ENCODE data around the gene TMEM222.
"Not testable (repeated sequence)": the region's sequence is repeated elsewhere in the genome, so short reads cannot be mapped to it uniquely, and the experiment has no call there.

TMEM222 gene, protein sequence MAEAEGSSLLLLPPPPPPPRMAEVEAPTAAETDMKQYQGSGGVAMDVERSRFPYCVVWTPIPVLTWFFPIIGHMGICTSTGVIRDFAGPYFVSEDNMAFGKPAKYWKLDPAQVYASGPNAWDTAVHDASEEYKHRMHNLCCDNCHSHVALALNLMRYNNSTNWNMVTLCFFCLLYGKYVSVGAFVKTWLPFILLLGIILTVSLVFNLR

DNA sequence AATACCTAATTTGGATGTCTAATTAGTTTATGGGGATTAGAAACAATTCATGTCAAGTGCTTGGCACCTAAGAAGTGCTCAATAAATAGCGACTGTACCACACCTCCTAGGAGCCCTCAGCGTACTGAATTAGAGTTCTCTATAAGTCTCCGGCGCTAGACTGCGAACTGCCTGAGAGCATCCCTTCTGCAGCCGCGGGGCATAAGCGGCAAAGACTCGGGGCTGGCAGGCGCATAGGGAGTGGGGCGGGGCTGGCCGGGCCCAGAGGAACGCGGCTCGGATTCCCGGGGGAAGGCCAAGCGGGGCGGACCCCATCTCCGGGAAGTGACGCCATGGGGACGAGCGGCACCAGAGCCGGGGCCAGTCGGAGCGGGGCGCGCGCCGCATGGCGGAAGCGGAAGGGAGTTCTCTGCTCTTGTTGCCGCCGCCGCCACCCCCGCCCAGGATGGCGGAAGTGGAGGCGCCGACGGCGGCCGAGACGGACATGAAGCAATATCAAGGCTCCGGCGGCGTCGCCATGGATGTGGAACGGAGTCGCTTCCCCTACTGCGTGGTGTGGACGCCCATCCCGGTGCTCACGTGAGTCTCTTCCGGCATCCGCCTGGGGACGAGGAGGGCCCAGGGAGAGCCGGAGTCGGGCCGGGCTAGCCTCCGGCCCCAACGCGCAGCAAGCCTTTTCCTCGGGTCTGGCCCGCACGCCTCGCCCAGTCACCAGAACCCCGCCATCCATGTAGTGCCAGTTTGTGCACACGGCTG lies at the start of gene TMEM222:
Gene TMEM222 (plus strand): TSS at position 351 of the 756 bp plus-strand sequence. CDS start 35 bp downstream, at position 386.
- Mint-ChIP-seq H3K9me3 (no peaks in the 10 kb centered on the region), H3K27me3 (no peaks in the 10 kb centered on the region), H3K4me1 (ENCODE audit: low read depth) (peaks cover 46% of the 10 kb centered on the region), H3K36me3 (ENCODE audit: low read depth) (peaks cover 49% of the 10 kb centered on the region), H3K4me3 (peak within 1 kb of the TSS; percentile 97), H3K27ac (peak within 1 kb of the TSS; percentile 97)
- DNase-seq: peak; percentile 98

DNA sequence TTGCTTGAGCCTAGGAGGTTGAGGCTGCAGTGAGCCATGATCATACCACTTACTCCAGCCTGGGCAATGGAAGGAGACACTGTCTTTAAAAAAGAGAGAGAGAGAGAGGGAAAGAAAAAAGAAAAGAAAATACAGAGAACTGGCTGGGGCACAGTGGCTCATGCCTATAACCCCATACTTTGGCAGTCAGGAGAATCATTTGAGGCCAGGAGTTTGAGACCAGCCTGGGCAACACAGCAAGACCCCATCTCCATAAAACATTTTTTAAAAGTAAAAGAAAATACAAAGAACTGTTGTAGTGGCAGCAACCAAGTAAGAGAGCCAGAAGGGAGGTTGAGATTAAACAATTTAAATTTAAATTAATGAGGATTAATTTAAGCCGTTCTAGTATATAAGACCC lies 47.8 kb upstream of the TMEM222 start:
- DNase-seq: no peak
- Mint-ChIP-seq H3K4me3 (no peak overlapping the region), H3K27me3 (no peaks in the 10 kb centered on the region), H3K9me3 (peaks cover 2% of the 10 kb centered on the region), H3K4me1 (ENCODE audit: low read depth) (peaks cover 12% of the 10 kb centered on the region), H3K27ac (no peak overlapping the region), H3K36me3 (ENCODE audit: low read depth) (peaks cover 32% of the 10 kb centered on the region)

DNA sequence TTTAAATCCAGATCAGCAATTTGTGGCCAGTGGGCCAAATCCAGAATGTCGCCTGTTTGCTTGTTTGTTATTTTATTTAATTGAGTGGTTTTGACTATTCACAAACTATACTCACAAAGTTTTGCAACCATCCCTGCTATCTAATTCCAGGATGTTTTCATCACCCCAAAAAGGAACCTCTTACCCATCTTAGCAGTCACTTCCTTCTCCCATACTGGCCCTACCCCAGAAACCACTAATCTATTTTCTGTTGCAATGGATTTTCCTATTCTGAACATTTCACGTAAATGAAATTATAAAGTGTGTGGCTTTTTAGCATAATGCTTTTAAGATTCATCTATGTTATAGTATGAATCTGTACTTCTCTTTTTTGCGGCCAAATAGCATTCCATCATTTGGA lies 46.3 kb upstream of the TMEM222 start:
- Mint-ChIP-seq H3K27ac (no peak overlapping the region), H3K4me3 (no peak overlapping the region), H3K4me1 (ENCODE audit: low read depth) (peaks cover 11% of the 10 kb centered on the region), H3K27me3 (no peaks in the 10 kb centered on the region), H3K36me3 (ENCODE audit: low read depth) (peaks cover 29% of the 10 kb centered on the region), H3K9me3 (peaks cover 2% of the 10 kb centered on the region)
- no peak for DNase-seq

DNA sequence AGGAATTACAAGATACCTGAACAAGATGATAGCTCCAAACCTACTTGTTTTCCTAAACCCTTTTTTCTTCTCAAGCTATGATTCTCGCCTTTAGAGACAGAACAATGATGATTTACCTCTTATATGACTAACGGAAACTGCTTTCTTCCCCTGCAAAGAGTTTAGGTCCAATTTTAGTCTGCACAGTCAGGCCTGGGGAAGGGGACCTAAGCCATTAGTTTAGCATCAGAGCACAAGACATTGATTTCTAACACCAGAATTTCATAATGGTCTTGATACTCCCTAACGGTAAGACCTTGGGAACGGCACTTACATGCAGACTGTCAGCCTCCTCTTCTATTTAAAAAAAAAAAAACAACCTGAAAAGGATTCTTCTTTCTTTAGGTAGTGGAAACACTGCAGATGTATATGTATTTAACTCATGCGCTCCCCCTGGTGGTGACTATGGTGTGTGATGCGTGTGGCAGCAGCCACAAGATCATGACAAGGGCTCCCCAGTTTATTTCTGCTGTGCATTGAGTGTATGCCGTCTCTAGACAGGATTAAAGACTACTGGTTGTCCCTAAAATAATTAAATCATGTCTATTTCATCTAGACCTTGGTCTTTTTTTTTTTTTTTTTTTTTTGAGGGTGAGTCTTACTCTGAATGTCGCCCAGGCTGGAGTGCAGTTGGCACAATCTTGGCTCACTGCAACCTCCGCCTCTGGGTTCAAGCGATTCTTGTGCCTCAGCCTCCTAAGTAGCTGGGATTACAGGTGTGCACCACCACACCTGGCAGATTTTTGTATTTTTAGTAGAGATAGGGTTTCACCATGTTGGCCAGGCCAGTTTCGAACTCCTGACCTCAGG lies 37.3 kb upstream of the TMEM222 start:
- Mint-ChIP-seq H3K9me3 (no peaks in the 10 kb centered on the region), H3K4me3 (no peak overlapping the region), H3K36me3 (ENCODE audit: low read depth) (peaks cover 30% of the 10 kb centered on the region), H3K27ac (peak overlapping the region; percentile 22), H3K27me3 (no peaks in the 10 kb centered on the region), H3K4me1 (ENCODE audit: low read depth) (peaks cover 6% of the 10 kb centered on the region)
- DNase-seq: peak; percentile 85

DNA sequence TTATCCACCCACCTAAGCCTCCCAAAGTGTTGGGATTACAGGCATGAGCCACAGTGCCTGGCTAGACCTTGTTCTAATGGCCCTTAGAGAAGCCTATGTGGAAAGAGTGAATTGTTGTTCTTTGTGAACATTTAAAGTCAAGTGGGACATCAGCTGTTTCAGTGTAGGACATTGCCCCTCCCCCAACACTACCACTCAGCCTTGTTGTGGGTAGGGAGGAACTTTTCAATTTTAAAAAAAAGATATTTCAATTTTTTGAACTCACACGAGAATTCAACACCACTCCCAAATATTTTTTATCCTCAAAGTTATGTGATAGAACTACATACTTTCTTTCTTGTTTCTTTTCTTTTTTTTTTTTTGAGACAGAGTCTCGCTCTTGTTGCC lies 36.7 kb upstream of the TMEM222 start:
- H3K4me3 Mint-ChIP-seq: no peak overlapping the region
- no peaks in the 10 kb centered on the region for H3K9me3 Mint-ChIP-seq
- no peaks in the 10 kb centered on the region for H3K27me3 Mint-ChIP-seq
- H3K36me3 Mint-ChIP-seq (ENCODE audit: low read depth): peaks cover 31% of the 10 kb centered on the region
- no peak for DNase-seq
- peaks cover 6% of the 10 kb centered on the region for H3K4me1 Mint-ChIP-seq (ENCODE audit: low read depth)
- H3K27ac Mint-ChIP-seq: no peak overlapping the region

DNA sequence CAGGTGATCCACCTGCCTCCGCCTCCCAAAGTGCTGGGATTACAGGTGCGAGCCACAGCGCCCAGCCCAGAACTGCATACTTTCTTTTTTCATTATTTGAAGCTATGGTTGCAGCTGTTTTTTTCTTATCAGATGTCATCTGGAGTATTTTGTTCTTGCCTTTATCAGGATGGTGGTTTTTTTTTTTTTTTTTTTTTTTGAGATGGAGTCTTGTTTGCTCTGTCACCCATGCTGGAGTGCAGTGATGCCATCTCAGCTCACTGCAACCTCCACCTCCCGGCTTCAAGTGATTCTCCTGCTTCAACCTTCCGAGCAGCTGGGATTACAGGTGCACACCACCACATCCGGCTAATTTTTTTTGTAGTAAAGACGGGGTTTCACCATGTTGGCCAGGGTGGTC lies 36.1 kb upstream of the TMEM222 start:
- peaks cover 37% of the 10 kb centered on the region for H3K36me3 Mint-ChIP-seq (ENCODE audit: low read depth)
- H3K9me3 Mint-ChIP-seq; DNase-seq; H3K4me3 Mint-ChIP-seq; H3K27me3 Mint-ChIP-seq; H3K27ac Mint-ChIP-seq; H3K4me1 Mint-ChIP-seq (ENCODE audit: low read depth): not testable (repeated sequence)

DNA sequence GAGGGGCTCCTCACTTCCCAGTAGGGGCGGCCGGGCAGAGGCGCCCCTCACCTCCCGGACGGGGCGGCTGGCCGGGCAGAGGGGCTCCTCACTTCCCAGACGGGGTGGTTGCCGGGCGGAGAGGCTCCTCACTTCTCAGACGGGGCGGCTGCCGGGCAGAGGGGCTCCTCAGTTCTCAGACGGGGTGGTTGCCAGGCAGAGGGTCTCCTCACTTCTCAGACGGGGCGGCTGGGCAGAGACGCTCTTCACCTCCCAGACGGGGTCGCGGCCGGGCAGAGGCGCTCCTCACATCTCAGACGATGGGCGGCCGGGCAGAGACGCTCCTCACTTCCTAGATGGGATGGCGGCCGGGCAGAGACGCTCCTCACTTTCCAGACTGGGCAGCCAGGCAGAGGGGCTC lies 32.8 kb upstream of the TMEM222 start:
- DNase-seq; H3K4me1 Mint-ChIP-seq (ENCODE audit: low read depth); H3K27me3 Mint-ChIP-seq; H3K27ac Mint-ChIP-seq; H3K4me3 Mint-ChIP-seq; H3K9me3 Mint-ChIP-seq: not testable (repeated sequence)
- H3K36me3 Mint-ChIP-seq (ENCODE audit: low read depth): peaks cover 35% of the 10 kb centered on the region

DNA sequence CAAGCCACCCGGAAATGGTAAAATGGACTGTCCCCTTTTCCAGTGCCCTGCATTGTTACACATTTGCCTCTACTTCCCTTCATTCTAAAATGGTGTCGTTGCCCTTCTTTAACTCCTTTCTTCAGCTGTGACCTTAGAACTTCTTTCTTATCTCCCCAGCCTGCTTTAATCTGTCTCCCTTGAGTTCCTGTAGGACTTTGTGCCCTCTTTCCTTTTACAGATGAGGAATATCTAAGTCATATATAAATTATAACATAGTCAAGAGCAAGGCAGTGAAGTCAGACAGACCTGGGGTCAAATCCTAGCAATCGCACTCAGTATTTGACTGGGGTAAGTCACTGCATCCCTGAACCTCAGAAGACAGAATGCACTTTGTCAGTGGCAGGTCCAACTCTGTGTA lies 31.4 kb upstream of the TMEM222 start:
- Mint-ChIP-seq H3K9me3 (no peaks in the 10 kb centered on the region), H3K4me1 (ENCODE audit: low read depth) (no peaks in the 10 kb centered on the region), H3K27ac (no peak overlapping the region), H3K4me3 (no peak overlapping the region), H3K36me3 (ENCODE audit: low read depth) (peaks cover 39% of the 10 kb centered on the region), H3K27me3 (no peaks in the 10 kb centered on the region)
- DNase-seq: no peak

DNA sequence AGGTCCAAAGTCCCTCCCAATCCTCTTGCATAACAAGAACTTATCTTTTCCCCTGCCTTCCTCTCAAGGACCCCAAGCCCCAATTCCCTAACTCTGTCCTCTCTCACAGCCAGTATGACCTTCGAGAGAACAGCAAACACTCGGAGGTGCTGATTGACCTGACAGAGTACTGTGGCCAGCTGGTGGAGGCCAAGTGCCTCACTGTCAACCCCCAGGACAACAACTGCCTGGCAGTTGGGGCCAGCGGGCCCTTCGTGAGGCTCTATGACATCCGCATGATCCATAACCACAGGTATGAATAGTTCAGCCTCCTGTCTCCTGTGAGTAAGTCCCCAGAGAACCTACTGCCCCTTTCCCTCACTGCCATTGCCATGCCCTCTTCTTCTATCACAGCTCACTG lies 29.9 kb upstream of the TMEM222 start:
- Mint-ChIP-seq H3K9me3 (no peaks in the 10 kb centered on the region), H3K4me3 (no peak overlapping the region), H3K36me3 (ENCODE audit: low read depth) (peaks cover 44% of the 10 kb centered on the region), H3K27me3 (no peaks in the 10 kb centered on the region), H3K27ac (no peak overlapping the region), H3K4me1 (ENCODE audit: low read depth) (no peaks in the 10 kb centered on the region)
- DNase-seq: no peak

DNA sequence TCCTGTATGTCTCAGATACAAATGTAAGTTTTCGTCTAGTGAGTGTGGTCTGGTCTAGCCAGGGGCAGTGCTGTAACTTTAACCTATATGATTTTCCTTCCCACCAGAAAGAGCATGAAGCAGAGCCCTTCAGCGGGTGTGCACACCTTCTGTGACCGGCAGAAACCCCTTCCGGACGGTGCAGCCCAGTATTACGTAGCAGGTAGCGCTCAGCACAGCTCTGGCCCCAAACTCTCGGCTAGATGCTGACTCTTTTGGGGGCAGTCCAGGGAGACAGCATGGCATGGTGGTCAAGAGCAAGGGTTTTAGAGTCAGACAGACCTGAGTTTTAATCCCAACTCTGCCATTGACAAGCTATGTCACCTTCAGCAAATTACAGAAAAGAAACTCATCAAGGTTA lies 28.0 kb upstream of the TMEM222 start:
- no peaks in the 10 kb centered on the region for H3K9me3 Mint-ChIP-seq
- no peak overlapping the region for H3K4me3 Mint-ChIP-seq
- no peak for DNase-seq
- no peaks in the 10 kb centered on the region for H3K27me3 Mint-ChIP-seq
- H3K36me3 Mint-ChIP-seq (ENCODE audit: low read depth): peaks cover 41% of the 10 kb centered on the region
- no peak overlapping the region for H3K27ac Mint-ChIP-seq
- H3K4me1 Mint-ChIP-seq (ENCODE audit: low read depth): no peaks in the 10 kb centered on the region

DNA sequence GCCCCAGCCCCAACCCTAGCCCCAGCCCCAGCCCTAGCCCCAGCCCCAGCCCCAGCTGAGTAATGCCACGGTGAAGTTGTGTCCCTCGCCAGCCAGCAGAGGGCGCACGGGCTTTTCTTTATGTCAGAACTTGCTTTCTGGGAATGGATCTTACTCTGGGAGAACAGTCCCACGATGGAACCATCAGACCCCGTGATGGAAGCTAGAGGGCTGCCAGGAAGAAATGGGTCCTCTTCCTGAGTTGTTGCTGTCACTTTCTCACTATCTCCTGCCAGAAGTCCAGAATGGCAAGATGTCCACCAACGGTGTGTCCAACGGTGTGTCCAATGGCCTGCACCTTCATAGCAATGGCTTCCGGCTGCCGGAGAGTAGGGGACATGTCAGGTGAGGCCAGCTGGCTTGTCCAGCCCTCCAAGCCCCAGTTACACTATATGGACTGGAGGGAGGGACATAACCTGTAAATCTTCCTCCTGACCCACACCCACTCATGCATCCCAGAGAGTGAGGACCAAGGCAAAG lies 25.1 kb upstream of the TMEM222 start:
- H3K36me3 Mint-ChIP-seq (ENCODE audit: low read depth): peaks cover 49% of the 10 kb centered on the region
- no peaks in the 10 kb centered on the region for H3K27me3 Mint-ChIP-seq
- H3K4me3 Mint-ChIP-seq: no peak overlapping the region
- H3K9me3 Mint-ChIP-seq: no peaks in the 10 kb centered on the region
- DNase-seq: peak; percentile 80
- H3K27ac Mint-ChIP-seq: no peak overlapping the region
- H3K4me1 Mint-ChIP-seq (ENCODE audit: low read depth): no peaks in the 10 kb centered on the region

DNA sequence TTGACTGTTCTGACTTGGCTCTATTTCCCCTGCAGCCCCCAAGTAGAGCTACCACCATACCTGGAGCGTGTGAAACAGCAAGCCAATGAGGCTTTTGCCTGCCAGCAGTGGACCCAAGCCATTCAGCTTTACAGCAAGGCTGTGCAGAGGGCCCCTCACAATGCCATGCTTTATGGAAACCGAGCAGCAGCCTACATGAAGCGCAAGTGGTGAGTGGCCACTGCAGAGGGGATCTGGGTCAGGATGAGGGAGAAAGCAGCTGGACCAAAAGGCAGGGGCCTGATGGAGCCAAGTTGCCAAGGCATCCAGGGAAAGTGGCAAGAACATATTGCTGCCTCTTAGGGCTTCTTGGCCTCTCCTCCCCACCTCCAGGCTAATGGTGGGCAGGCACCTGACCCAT lies 24.1 kb upstream of the TMEM222 start:
- Mint-ChIP-seq H3K9me3 (no peaks in the 10 kb centered on the region), H3K27me3 (no peaks in the 10 kb centered on the region), H3K4me3 (no peak overlapping the region), H3K4me1 (ENCODE audit: low read depth) (no peaks in the 10 kb centered on the region), H3K36me3 (ENCODE audit: low read depth) (peaks cover 51% of the 10 kb centered on the region), H3K27ac (no peak overlapping the region)
- no peak for DNase-seq

DNA sequence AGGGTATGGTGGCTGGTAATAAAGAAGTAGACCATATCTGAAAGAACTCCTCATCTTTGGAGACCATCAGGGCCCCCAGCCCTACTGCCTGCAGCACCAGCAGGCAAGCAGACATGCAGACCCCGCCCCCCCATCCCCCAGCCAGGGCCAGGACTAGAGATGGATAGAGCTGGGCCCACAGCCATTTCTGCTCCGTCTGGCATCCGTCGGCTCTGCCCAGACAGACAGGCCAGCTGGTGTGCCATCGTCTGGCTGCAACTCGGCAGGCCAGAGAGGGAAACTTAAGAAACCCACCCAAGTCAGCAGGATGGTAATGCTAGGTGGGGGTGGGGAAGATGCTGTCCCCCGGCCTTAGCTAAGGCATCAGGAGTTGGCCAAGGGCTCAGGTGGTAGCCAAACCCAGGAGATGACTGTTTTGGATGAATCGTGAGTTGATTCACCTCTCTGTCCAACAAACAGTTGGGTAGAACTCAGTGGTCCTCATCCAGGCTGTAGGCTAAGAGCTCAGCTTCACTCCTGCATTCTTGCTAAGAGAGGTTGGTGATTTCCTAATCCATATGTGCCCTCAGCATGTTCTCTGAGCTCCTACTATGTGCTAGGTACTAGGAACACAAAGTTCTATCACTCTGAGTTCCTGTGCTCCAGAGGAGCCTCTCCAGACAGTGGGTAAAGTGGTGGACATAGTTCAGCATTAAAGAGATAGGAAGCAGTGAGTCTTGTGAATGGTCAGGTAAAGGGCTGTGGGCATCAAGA lies 23.2 kb upstream of the TMEM222 start:
- Mint-ChIP-seq H3K36me3 (ENCODE audit: low read depth) (peaks cover 47% of the 10 kb centered on the region), H3K27ac (no peak overlapping the region), H3K27me3 (no peaks in the 10 kb centered on the region), H3K9me3 (no peaks in the 10 kb centered on the region), H3K4me3 (no peak overlapping the region), H3K4me1 (ENCODE audit: low read depth) (no peaks in the 10 kb centered on the region)
- DNase-seq: no peak
